HepG2 (cell line): ENCODE measurements around the gene CYP4A22. TPM values are rescaled to one million over a fixed set of nuclear protein-coding genes. Genes with fewer than 3 reads are reported as not detected.

Experiments
- ARID4A ChIP-seq: sonication (generic); formaldehyde crosslinking; IDR thresholded peaks from 2 replicates; pipeline ENCODE4 v1.5.0; 2020; ENCODE audit warnings: mild to moderate bottlenecking, missing genetic modification reagents, borderline replicate concordance
- EHMT2 ChIP-seq: fragments of 200-600 bp; sonication (generic); IDR thresholded peaks from 2 replicates; pipeline ENCODE4 v1.7.0; 2017; ENCODE audit warnings: antibody characterized with exemption, low read depth, low read length, borderline replicate concordance
- MTA1 ChIP-seq: sonication (generic); formaldehyde crosslinking; IDR thresholded peaks from 2 replicates; pipeline ENCODE4 v1.4.0; 2020; ENCODE audit warnings: missing genetic modification reagents, mild to moderate bottlenecking, borderline replicate concordance
- RNF219 ChIP-seq: sonication (generic); formaldehyde crosslinking; IDR thresholded peaks from 2 replicates; pipeline ENCODE4 v1.5.0; 2020; ENCODE audit warnings: mild to moderate bottlenecking, missing genetic modification reagents
- SMARCE1 ChIP-seq: fragments of 450-650 bp; IDR thresholded peaks from 2 replicates; pipeline ENCODE4 v1.6.1; 2017; ENCODE audit warnings: borderline replicate concordance
- SMC3 ChIP-seq: IDR thresholded peaks from 2 replicates; pipeline ENCODE4 v1.6.1; 2011; ENCODE audit warnings: low read length, improper control_type of control experiment
- THAP8 ChIP-seq: sonication (generic); formaldehyde crosslinking; IDR thresholded peaks from 2 replicates; pipeline ENCODE4 v1.5.1; 2020; ENCODE audit warnings: missing genetic modification reagents, mild to moderate bottlenecking, borderline replicate concordance
- TSC22D2 ChIP-seq: sonication (generic); formaldehyde crosslinking; IDR thresholded peaks from 2 replicates; pipeline ENCODE4 v1.5.1; 2020; ENCODE audit warnings: missing genetic modification reagents, mild to moderate bottlenecking, borderline replicate concordance
- YEATS2 ChIP-seq: sonication (generic); formaldehyde crosslinking; IDR thresholded peaks from 2 replicates; pipeline ENCODE4 v1.4.0; 2020; ENCODE audit warnings: missing genetic modification reagents, borderline replicate concordance
- ZNF225 ChIP-seq: sonication (generic); formaldehyde crosslinking; IDR thresholded peaks from 2 replicates; pipeline ENCODE4 v1.4.0; 2020; ENCODE audit warnings: mild to moderate bottlenecking, missing genetic modification reagents
- ZNF552 ChIP-seq: sonication (generic); formaldehyde crosslinking; IDR thresholded peaks from 2 replicates; pipeline ENCODE4 v1.9.0; 2022; ENCODE audit warnings: missing genetic modification reagents, mild to moderate bottlenecking, borderline replicate concordance
- ZNF567 ChIP-seq: sonication (generic); formaldehyde crosslinking; IDR thresholded peaks from 2 replicates; pipeline ENCODE4 v1.8.1; 2023; ENCODE audit warnings: mild to moderate bottlenecking, missing genetic modification reagents, borderline replicate concordance
- ZNF609 ChIP-seq: sonication (generic); formaldehyde crosslinking; IDR thresholded peaks from 2 replicates; pipeline ENCODE4 v1.4.0; 2020; ENCODE audit warnings: mild to moderate bottlenecking, missing genetic modification reagents, borderline replicate concordance
- ZNF678 ChIP-seq: sonication (generic); formaldehyde crosslinking; IDR thresholded peaks from 2 replicates; pipeline ENCODE4 v1.4.0; 2020; ENCODE audit warnings: mild to moderate bottlenecking, missing genetic modification reagents
- ZSCAN20 ChIP-seq: sonication (generic); formaldehyde crosslinking; IDR thresholded peaks from 2 replicates; pipeline ENCODE4 v1.4.0; 2020; ENCODE audit warnings: missing genetic modification reagents, mild to moderate bottlenecking, borderline replicate concordance
- polyA plus RNA-seq, 8 experiments: library from polyadenylated mRNA; depleted of rRNA in 3 of 8; stranded (reverse) in 7 of 8; unstranded in 1 of 8; fragments of >200 nt; fragmentation: Illumina TruSeq in 4 of 8; extraction: Trizol in 4 of 8; gene quantifications; 2 replicates each; pipeline versions ENCODE4 v1.2.1 to v1.2.3, GENCODE V29; 2011 to 2016; ENCODE audit warnings: low read depth in 4 of 8, missing spikeins in 1 of 8, mixed read lengths in 1 of 8; ENCODE audit not compliant: insufficient read depth in 1 of 8
- total RNA-seq, 5 experiments: library from RNA; depleted of rRNA; stranded (reverse); fragments of >200 nt; fragmentation: Illumina TruSeq; extraction: Trizol; gene quantifications; 2 replicates each; pipeline ENCODE4 v1.2.3, GENCODE V29; 2016; ENCODE audit warnings: low read depth in 1 of 5

The CYP4A22 gene
- total and polyA plus RNA-seq, 2 of the 13 experiments (the other 11 are each of a cell fraction or from before 2014, with no cell fraction given), result not detected

- TF ChIP-seq TSC22D2 (CRISPR knock-in tag), result peak; percentile 39; the same call in 1 of the 2 replicates
- TF ChIP-seq THAP8 (CRISPR knock-in tag), result no peak
- TF ChIP-seq ZNF225, result 0 out of 2 replicates have a peak, but pooled peaks have one; percentile 70
- no peak for TF ChIP-seq ZNF552
- no peak for TF ChIP-seq ZSCAN20 (CRISPR knock-in tag)
- peak; percentile 70 for TF ChIP-seq SMC3
- no peak for TF ChIP-seq SMARCE1
- TF ChIP-seq EHMT2, result no peak
- 0 out of 2 replicates have a peak, but pooled peaks have one; percentile 38 for TF ChIP-seq ZNF567 (CRISPR knock-in tag)
- peak; percentile 58; the same call in 1 of the 2 replicates for TF ChIP-seq YEATS2 (CRISPR knock-in tag)
- no peak for TF ChIP-seq ZNF609 (CRISPR knock-in tag)
- no peak for TF ChIP-seq ZNF678 (CRISPR knock-in tag)
- no peak for TF ChIP-seq RNF219 (CRISPR knock-in tag)
- TF ChIP-seq MTA1 (CRISPR knock-in tag), result no peak; the same call in 1 of the 2 replicates
- peak; percentile 54; the same call in 1 of the 2 replicates for TF ChIP-seq ARID4A (CRISPR knock-in tag)
Observed at GRCh38 chr1:47179017-47179987, 42.1 kb downstream of the CYP4A22 start (continued).
